ENCODE results near the gene UBE3C. TPM values are rescaled to one million over a fixed set of nuclear protein-coding genes. Genes with fewer than 3 reads are reported as not detected.

The UBE3C gene
- total RNA-seq, 1 experiment from 2014 or later, result 87.6 TPM

DNA sequence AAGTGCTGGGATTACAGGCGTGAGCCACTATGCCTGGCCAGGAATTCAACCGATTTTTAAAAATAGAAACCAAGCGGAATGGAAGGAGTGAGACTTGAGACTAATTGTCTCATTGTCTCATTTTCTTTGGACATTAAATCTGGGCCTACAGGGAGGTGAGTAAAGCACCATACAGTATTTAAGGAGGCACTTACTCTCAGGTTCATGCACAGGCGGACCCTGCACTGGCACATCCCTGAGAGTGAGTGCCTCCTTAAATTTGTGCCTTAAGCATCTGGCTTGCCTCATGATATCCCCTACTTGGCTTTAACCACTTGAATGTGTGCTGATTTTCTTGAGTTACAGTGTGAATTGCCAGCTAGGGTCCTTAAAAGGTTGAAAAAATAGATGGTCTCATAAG, 10.6 kb downstream of the UBE3C start:
- CTCF ChIA-PET, result no interaction called here
- intact Hi-C loops (cut with micrococcal nuclease; ENCODE audit: unreplicated experiment), result no loop called here

DNA sequence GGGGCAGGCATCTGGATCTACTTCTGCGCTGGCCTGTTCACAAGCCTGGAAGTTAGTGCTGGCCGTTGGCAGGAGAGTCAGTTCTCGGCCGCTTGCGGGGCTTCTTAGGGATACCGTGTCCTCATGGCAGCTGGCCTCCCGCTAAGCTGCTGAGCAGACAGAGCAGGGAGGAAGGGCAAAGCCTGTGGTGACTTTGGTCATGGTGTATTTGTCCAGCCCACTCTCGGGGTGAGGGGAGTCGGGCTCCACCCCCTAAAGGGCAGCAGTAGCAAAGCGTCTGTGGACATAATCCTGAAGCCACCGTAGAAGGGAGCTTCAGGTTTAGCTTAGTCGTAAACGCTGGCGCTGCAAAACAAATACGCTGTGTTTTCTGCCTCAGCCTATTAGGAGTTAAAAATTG, 12.2 kb downstream of the UBE3C start:
- Histone ChIP-seq H3K4me1 (ENCODE audit: control insufficient read depth, insufficient read depth, low read length) (peaks cover 23% of the 10 kb centered on the region), H3K4me3 (ENCODE audit: low read depth in 2 of 2, low read length in 2 of 2) (no peak overlapping the region), H3K9me3 (ENCODE audit: control insufficient read depth, insufficient read depth, low read depth, low read length) (no peaks in the 10 kb centered on the region), H3K36me3 (ENCODE audit: control insufficient read depth, insufficient read depth, low read length) (no peaks in the 10 kb centered on the region), H3K27ac (ENCODE audit: low read length) (no peak overlapping the region), H3K27me3 (ENCODE audit: control insufficient read depth, insufficient read depth, low read length) (no peaks in the 10 kb centered on the region)
- TF ChIP-seq SIN3A (IDR thresholded peaks at IDR 0.05; ENCODE audit: borderline replicate concordance, insufficient read depth, low read depth, low read length), result no peak
- no peak for TF ChIP-seq POLR2AphosphoS5 (IDR thresholded peaks at IDR 0.05; ENCODE audit: low read depth, low read length)
- TF ChIP-seq, protein P1, sequence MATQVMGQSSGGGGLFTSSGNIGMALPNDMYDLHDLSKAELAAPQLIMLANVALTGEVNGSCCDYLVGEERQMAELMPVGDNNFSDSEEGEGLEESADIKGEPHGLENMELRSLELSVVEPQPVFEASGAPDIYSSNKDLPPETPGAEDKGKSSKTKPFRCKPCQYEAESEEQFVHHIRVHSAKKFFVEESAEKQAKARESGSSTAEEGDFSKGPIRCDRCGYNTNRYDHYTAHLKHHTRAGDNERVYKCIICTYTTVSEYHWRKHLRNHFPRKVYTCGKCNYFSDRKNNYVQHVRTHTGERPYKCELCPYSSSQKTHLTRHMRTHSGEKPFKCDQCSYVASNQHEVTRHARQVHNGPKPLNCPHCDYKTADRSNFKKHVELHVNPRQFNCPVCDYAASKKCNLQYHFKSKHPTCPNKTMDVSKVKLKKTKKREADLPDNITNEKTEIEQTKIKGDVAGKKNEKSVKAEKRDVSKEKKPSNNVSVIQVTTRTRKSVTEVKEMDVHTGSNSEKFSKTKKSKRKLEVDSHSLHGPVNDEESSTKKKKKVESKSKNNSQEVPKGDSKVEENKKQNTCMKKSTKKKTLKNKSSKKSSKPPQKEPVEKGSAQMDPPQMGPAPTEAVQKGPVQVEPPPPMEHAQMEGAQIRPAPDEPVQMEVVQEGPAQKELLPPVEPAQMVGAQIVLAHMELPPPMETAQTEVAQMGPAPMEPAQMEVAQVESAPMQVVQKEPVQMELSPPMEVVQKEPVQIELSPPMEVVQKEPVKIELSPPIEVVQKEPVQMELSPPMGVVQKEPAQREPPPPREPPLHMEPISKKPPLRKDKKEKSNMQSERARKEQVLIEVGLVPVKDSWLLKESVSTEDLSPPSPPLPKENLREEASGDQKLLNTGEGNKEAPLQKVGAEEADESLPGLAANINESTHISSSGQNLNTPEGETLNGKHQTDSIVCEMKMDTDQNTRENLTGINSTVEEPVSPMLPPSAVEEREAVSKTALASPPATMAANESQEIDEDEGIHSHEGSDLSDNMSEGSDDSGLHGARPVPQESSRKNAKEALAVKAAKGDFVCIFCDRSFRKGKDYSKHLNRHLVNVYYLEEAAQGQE (IDR thresholded peaks at IDR 0.05; ENCODE audit: insufficient read depth in 1 of 2, low read depth in 2 of 2, low read length in 1 of 2), result no peak
- no peak for TF ChIP-seq TCF7L2 (IDR thresholded peaks at IDR 0.05; ENCODE audit: low read depth, low read length)
- TF ChIP-seq, protein P2, sequence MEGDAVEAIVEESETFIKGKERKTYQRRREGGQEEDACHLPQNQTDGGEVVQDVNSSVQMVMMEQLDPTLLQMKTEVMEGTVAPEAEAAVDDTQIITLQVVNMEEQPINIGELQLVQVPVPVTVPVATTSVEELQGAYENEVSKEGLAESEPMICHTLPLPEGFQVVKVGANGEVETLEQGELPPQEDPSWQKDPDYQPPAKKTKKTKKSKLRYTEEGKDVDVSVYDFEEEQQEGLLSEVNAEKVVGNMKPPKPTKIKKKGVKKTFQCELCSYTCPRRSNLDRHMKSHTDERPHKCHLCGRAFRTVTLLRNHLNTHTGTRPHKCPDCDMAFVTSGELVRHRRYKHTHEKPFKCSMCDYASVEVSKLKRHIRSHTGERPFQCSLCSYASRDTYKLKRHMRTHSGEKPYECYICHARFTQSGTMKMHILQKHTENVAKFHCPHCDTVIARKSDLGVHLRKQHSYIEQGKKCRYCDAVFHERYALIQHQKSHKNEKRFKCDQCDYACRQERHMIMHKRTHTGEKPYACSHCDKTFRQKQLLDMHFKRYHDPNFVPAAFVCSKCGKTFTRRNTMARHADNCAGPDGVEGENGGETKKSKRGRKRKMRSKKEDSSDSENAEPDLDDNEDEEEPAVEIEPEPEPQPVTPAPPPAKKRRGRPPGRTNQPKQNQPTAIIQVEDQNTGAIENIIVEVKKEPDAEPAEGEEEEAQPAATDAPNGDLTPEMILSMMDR (IDR thresholded peaks at IDR 0.05), result no peak
- BruUV-seq (replicated peaks), result no TSS peak
- ChIA-PET POLR2A (no interaction called here), CTCF (no interaction called here)
- ATAC-seq (no peak), DNase-seq (ENCODE audit: low read depth, low spot score) (no peak)
- in situ Hi-C loops (cut with HindIII; ENCODE audit: low pct_unique_long_range_greater_than_20kb, low sequenced_read_pairs), result no loop called here
- intact Hi-C loops (cut with micrococcal nuclease; ENCODE audit: unreplicated experiment), result no loop called here

More for the DNA sequence above, 10.6 kb downstream of the UBE3C start:
- no peak for ATAC-seq
- H3K4me3 ChIP-seq (ENCODE audit: low read depth in 2 of 2, low read length in 2 of 2), result no peak overlapping the region
- no peak for DNase-seq (ENCODE audit: low read depth, low spot score)
- H3K9me3 ChIP-seq (ENCODE audit: control insufficient read depth, insufficient read depth, low read depth, low read length), result no peaks in the 10 kb centered on the region
- BruUV-seq (replicated peaks), result no TSS peak
- in situ Hi-C loops (cut with HindIII; ENCODE audit: low pct_unique_long_range_greater_than_20kb, low sequenced_read_pairs), result no loop called here
- no peaks in the 10 kb centered on the region for H3K36me3 ChIP-seq (ENCODE audit: control insufficient read depth, insufficient read depth, low read length)
- POLR2A ChIA-PET, result no interaction called here
- peaks cover 23% of the 10 kb centered on the region for H3K4me1 ChIP-seq (ENCODE audit: control insufficient read depth, insufficient read depth, low read length)
- no peak overlapping the region for H3K27ac ChIP-seq (ENCODE audit: low read length)
- no peaks in the 10 kb centered on the region for H3K27me3 ChIP-seq (ENCODE audit: control insufficient read depth, insufficient read depth, low read length)
- no peak for TF ChIP-seq TCF7L2 (IDR thresholded peaks at IDR 0.05; ENCODE audit: low read depth, low read length)
- TF ChIP-seq, protein P2 (IDR thresholded peaks at IDR 0.05), result no peak
- TF ChIP-seq SIN3A (IDR thresholded peaks at IDR 0.05; ENCODE audit: borderline replicate concordance, insufficient read depth, low read depth, low read length), result no peak
- TF ChIP-seq, protein P1 (IDR thresholded peaks at IDR 0.05; ENCODE audit: insufficient read depth in 1 of 2, low read depth in 2 of 2, low read length in 1 of 2), result no peak
- TF ChIP-seq POLR2AphosphoS5 (IDR thresholded peaks at IDR 0.05; ENCODE audit: low read depth, low read length), result no peak

Measured in Panc1 (cell line).